HepG2 (cell line): Measurements from ENCODE around the gene CLPTM1. TPM values are rescaled to one million over a fixed set of nuclear protein-coding genes. Genes with fewer than 3 reads are reported as not detected.

Experiments used
- BORCS8-MEF2B ChIP-seq: sonication (generic); formaldehyde crosslinking; IDR thresholded peaks from 2 replicates; pipeline ENCODE4 v1.8.0; 2022; ENCODE audit warnings: mild to moderate bottlenecking, missing genetic modification reagents
- FOXJ3 ChIP-seq: sonication (generic); formaldehyde crosslinking; IDR thresholded peaks from 2 replicates; pipeline ENCODE4 v1.4.0; 2020; ENCODE audit warnings: missing genetic modification reagents, mild to moderate bottlenecking, borderline replicate concordance
- GABPA ChIP-seq, 2 experiments: IDR thresholded peaks; 2 replicates each; pipeline ENCODE4 v1.6.1; 2011 to 2016; ENCODE audit warnings: low read depth in 2 of 2, low read length in 1 of 2, missing biosample characterization in 1 of 2, missing genetic modification characterization in 1 of 2
- GATAD1 ChIP-seq: IDR thresholded peaks from 2 replicates; pipeline ENCODE4 v1.6.1; 2016; ENCODE audit warnings: missing genetic modification reagents, missing compliant biosample characterization
- HIVEP1 ChIP-seq: sonication (generic); formaldehyde crosslinking; IDR thresholded peaks from 2 replicates; pipeline ENCODE4 v1.4.0; 2020; ENCODE audit warnings: mild to moderate bottlenecking, missing genetic modification reagents
- MLLT10 ChIP-seq: sonication (generic); formaldehyde crosslinking; IDR thresholded peaks from 2 replicates; pipeline ENCODE4 v1.4.0; 2020; ENCODE audit warnings: missing genetic modification reagents
- NBN ChIP-seq: fragments of 450-650 bp; conservative IDR thresholded peaks from 2 replicates; pipeline ENCODE4 v1.6.1; 2017
- NCOR1 ChIP-seq: fragments of 200-600 bp; sonication (generic); IDR thresholded peaks from 2 replicates; pipeline ENCODE4 v1.7.0; 2017; ENCODE audit warnings: antibody characterized with exemption, low read length, borderline replicate concordance
- RFX5 ChIP-seq: IDR thresholded peaks from 2 replicates; pipeline ENCODE4 v1.6.1; 2011; ENCODE audit warnings: low read depth, low read length, improper control_type of control experiment
- RXRA ChIP-seq: sonication (generic); formaldehyde crosslinking; IDR thresholded peaks from 2 replicates; pipeline ENCODE4 v1.5.1; 2020; ENCODE audit warnings: missing genetic modification reagents
- SIN3B ChIP-seq: fragments of 150-350 bp; IDR thresholded peaks from 2 replicates; pipeline ENCODE4 v1.6.1; 2014; ENCODE audit warnings: low read length
- SKI ChIP-seq: fragments of 450-650 bp; IDR thresholded peaks from one replicate; pipeline ENCODE4 v1.6.1; 2018; ENCODE audit warnings: mild to moderate bottlenecking; ENCODE audit not compliant: partially characterized antibody
- SPEN ChIP-seq: sonication (generic); formaldehyde crosslinking; IDR thresholded peaks from 2 replicates; pipeline ENCODE4 v1.5.1; 2020; ENCODE audit warnings: low read depth, mild to moderate bottlenecking, missing genetic modification reagents
- ZKSCAN5 ChIP-seq: sonication (generic); formaldehyde crosslinking; IDR thresholded peaks from 2 replicates; pipeline ENCODE4 v1.5.1; 2020; ENCODE audit warnings: mild to moderate bottlenecking, missing genetic modification reagents
- ZNF33A ChIP-seq: sonication (generic); formaldehyde crosslinking; IDR thresholded peaks from 2 replicates; pipeline ENCODE4 v1.5.1; 2020; ENCODE audit warnings: missing genetic modification reagents, mild to moderate bottlenecking, moderate library complexity, borderline replicate concordance
- ZNF564 ChIP-seq: sonication (generic); formaldehyde crosslinking; IDR thresholded peaks from 2 replicates; pipeline ENCODE4 v1.8.1; 2023; ENCODE audit warnings: mild to moderate bottlenecking, missing genetic modification reagents
- ZNF644 ChIP-seq: IDR thresholded peaks from 2 replicates; pipeline ENCODE4 v1.6.1; 2016; ENCODE audit warnings: low read depth
- ZNF703 ChIP-seq: sonication (generic); formaldehyde crosslinking; IDR thresholded peaks from 2 replicates; pipeline ENCODE4 v1.5.1; 2020; ENCODE audit warnings: missing genetic modification reagents, mild to moderate bottlenecking, moderate library complexity, borderline replicate concordance
- ZNF713 ChIP-seq: sonication (generic); formaldehyde crosslinking; IDR thresholded peaks from 2 replicates; pipeline ENCODE4 v1.4.0; 2020; ENCODE audit warnings: mild to moderate bottlenecking, missing genetic modification reagents
- ZNF841 ChIP-seq: sonication (generic); formaldehyde crosslinking; IDR thresholded peaks from 2 replicates; pipeline ENCODE4 v1.8.1; 2023; ENCODE audit warnings: missing genetic modification reagents, borderline replicate concordance
- ZSCAN21 ChIP-seq: sonication (generic); formaldehyde crosslinking; IDR thresholded peaks from 2 replicates; pipeline ENCODE4 v1.8.0; 2022; ENCODE audit warnings: mild to moderate bottlenecking, missing genetic modification reagents, moderate library complexity, borderline replicate concordance
- ZSCAN30 ChIP-seq: sonication (generic); formaldehyde crosslinking; IDR thresholded peaks from 2 replicates; pipeline ENCODE4 v1.5.0; 2020; ENCODE audit warnings: mild to moderate bottlenecking, missing genetic modification reagents
- polyA plus RNA-seq, 8 experiments: library from polyadenylated mRNA; depleted of rRNA in 3 of 8; stranded (reverse) in 7 of 8; unstranded in 1 of 8; fragments of >200 nt; fragmentation: Illumina TruSeq in 4 of 8; extraction: Trizol in 4 of 8; gene quantifications; 2 replicates each; pipeline versions ENCODE4 v1.2.1 to v1.2.3, GENCODE V29; 2011 to 2016; ENCODE audit warnings: low read depth in 4 of 8, missing spikeins in 1 of 8, mixed read lengths in 1 of 8; ENCODE audit not compliant: insufficient read depth in 1 of 8
- total RNA-seq, 5 experiments: library from RNA; depleted of rRNA; stranded (reverse); fragments of >200 nt; fragmentation: Illumina TruSeq; extraction: Trizol; gene quantifications; 2 replicates each; pipeline ENCODE4 v1.2.3, GENCODE V29; 2016; ENCODE audit warnings: low read depth in 1 of 5
- TF ChIP-seq, protein P1 (sequence below): sonication (generic); formaldehyde crosslinking; IDR thresholded peaks from 2 replicates; pipeline ENCODE4 v1.5.0; 2020; ENCODE audit warnings: mild to moderate bottlenecking, missing genetic modification reagents, borderline replicate concordance
- TF ChIP-seq, protein P2 (sequence below): sonication (generic); formaldehyde crosslinking; IDR thresholded peaks from 2 replicates; pipeline ENCODE4 v1.8.0; 2023; ENCODE audit warnings: mild to moderate bottlenecking, missing genetic modification reagents

Gene CLPTM1
- total and polyA plus RNA-seq, 2 of the 13 experiments (the other 11 are each of a cell fraction or from before 2014, with no cell fraction given), result 34.9 to 42.8 TPM

DNA sequence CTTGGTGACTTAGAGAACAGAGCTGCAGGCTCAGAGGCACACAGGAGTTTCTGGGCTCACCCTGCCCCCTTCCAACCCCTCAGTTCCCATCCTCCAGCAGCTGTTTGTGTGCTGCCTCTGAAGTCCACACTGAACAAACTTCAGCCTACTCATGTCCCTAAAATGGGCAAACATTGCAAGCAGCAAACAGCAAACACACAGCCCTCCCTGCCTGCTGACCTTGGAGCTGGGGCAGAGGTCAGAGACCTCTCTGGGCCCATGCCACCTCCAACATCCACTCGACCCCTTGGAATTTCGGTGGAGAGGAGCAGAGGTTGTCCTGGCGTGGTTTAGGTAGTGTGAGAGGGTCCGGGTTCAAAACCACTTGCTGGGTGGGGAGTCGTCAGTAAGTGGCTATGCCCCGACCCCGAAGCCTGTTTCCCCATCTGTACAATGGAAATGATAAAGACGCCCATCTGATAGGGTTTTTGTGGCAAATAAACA is 30.9 kb upstream of the CLPTM1 start (continued):
- TF ChIP-seq, protein P1, sequence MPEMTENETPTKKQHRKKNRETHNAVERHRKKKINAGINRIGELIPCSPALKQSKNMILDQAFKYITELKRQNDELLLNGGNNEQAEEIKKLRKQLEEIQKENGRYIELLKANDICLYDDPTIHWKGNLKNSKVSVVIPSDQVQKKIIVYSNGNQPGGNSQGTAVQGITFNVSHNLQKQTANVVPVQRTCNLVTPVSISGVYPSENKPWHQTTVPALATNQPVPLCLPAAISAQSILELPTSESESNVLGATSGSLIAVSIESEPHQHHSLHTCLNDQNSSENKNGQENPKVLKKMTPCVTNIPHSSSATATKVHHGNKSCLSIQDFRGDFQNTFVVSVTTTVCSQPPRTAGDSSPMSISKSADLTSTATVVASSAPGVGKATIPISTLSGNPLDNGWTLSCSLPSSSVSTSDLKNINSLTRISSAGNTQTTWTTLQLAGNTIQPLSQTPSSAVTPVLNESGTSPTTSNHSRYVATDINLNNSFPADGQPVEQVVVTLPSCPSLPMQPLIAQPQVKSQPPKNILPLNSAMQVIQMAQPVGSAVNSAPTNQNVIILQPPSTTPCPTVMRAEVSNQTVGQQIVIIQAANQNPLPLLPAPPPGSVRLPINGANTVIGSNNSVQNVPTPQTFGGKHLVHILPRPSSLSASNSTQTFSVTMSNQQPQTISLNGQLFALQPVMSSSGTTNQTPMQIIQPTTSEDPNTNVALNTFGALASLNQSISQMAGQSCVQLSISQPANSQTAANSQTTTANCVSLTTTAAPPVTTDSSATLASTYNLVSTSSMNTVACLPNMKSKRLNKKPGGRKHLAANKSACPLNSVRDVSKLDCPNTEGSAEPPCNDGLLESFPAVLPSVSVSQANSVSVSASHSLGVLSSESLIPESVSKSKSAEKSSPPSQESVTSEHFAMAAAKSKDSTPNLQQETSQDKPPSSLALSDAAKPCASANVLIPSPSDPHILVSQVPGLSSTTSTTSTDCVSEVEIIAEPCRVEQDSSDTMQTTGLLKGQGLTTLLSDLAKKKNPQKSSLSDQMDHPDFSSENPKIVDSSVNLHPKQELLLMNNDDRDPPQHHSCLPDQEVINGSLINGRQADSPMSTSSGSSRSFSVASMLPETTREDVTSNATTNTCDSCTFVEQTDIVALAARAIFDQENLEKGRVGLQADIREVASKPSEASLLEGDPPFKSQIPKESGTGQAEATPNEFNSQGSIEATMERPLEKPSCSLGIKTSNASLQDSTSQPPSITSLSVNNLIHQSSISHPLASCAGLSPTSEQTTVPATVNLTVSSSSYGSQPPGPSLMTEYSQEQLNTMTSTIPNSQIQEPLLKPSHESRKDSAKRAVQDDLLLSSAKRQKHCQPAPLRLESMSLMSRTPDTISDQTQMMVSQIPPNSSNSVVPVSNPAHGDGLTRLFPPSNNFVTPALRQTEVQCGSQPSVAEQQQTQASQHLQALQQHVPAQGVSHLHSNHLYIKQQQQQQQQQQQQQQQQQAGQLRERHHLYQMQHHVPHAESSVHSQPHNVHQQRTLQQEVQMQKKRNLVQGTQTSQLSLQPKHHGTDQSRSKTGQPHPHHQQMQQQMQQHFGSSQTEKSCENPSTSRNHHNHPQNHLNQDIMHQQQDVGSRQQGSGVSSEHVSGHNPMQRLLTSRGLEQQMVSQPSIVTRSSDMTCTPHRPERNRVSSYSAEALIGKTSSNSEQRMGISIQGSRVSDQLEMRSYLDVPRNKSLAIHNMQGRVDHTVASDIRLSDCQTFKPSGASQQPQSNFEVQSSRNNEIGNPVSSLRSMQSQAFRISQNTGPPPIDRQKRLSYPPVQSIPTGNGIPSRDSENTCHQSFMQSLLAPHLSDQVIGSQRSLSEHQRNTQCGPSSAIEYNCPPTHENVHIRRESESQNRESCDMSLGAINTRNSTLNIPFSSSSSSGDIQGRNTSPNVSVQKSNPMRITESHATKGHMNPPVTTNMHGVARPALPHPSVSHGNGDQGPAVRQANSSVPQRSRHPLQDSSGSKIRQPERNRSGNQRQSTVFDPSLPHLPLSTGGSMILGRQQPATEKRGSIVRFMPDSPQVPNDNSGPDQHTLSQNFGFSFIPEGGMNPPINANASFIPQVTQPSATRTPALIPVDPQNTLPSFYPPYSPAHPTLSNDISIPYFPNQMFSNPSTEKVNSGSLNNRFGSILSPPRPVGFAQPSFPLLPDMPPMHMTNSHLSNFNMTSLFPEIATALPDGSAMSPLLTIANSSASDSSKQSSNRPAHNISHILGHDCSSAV (CRISPR knock-in tag), result no peak
- TF ChIP-seq SIN3B (no peak), FOXJ3 (CRISPR knock-in tag) (peak; percentile 89), RFX5 (peak; percentile 73), ZNF703 (CRISPR knock-in tag) (no peak; the same call in none of the 2 replicates), ZNF713 (CRISPR knock-in tag) (no peak), MLLT10 (CRISPR knock-in tag) (no peak), ZKSCAN5 (CRISPR knock-in tag) (no peak), RXRA (peak; percentile 99), ZSCAN30 (CRISPR knock-in tag) (no peak), BORCS8-MEF2B (CRISPR knock-in tag) (peak; percentile 81), ZSCAN21 (peak; percentile 86; the same call in 1 of the 2 replicates), ZNF33A (CRISPR knock-in tag) (no peak), SPEN (peak; percentile 90), GABPA (IDR thresholded peaks at IDR 0.05; ENCODE audit: low read depth, low read length) (no peak), GABPA (CRISPR knock-in tag; IDR thresholded peaks at IDR 0.05; ENCODE audit: low read depth) (peak; percentile 60; the same call in 1 of the 2 replicates), ZNF564 (CRISPR knock-in tag) (peak; percentile 79; the same call in 1 of the 2 replicates), NBN (no peak), ZNF644 (peak; percentile 73; the same call in 1 of the 2 replicates), GATAD1 (CRISPR knock-in tag) (peak; percentile 73), SKI (peak; percentile 95), ZNF841 (CRISPR knock-in tag) (no peak), HIVEP1 (no peak; the same call in none of the 2 replicates), NCOR1 (peak; percentile 92; the same call in 1 of the 2 replicates)
- TF ChIP-seq, protein P2, sequence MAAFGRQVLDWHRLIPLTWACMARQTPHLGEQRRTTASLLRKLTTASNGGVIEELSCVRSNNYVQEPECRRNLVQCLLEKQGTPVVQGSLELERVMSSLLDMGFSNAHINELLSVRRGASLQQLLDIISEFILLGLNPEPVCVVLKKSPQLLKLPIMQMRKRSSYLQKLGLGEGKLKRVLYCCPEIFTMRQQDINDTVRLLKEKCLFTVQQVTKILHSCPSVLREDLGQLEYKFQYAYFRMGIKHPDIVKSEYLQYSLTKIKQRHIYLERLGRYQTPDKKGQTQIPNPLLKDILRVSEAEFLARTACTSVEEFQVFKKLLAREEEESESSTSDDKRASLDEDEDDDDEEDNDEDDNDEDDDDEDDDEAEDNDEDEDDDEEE (CRISPR knock-in tag), result no peak
